Measurements from ENCODE around the gene PRKCA.
A peak's percentile ranks its signal among the peaks of the same experiment; 100 is the strongest.

Gene PRKCA

DNA sequence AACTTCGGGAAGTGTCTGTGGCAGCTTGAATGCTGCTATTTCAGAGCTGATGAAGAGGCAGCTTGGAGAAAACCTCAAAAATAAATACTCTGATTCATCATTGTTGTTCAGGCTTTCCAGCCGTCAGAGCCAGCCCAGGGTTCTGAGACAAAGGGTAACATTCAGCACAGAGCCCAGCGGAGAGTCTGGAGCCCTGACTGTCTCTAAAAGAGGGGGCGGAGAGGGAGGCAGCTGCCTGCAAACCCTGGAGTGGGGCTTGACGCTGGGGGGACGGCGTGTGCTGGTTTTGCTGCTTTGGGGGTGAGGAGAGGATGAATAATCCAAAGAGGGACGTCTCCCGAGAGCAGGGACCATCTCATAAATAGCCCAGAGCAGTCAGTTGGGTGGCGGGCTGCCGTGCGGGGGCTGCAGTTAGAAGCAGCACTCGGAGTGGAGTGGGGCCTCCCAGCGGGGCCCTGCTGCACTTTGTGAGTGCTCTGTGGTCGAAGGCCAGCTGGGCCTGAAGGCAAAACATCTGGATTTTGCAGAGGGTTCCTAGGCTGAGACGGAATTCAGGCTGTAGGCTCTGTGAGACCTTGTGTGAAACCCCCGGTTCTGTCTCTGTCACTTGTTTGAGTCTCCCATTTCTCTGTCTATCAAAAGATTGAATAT, 237.8 kb downstream of the PRKCA start:
- TF ChIP-seq FOXM1 (IDR thresholded peaks at IDR 0.05; ENCODE audit: borderline replicate concordance, low read depth) (no peak), NFIC (IDR thresholded peaks at IDR 0.05) (no peak)

DNA sequence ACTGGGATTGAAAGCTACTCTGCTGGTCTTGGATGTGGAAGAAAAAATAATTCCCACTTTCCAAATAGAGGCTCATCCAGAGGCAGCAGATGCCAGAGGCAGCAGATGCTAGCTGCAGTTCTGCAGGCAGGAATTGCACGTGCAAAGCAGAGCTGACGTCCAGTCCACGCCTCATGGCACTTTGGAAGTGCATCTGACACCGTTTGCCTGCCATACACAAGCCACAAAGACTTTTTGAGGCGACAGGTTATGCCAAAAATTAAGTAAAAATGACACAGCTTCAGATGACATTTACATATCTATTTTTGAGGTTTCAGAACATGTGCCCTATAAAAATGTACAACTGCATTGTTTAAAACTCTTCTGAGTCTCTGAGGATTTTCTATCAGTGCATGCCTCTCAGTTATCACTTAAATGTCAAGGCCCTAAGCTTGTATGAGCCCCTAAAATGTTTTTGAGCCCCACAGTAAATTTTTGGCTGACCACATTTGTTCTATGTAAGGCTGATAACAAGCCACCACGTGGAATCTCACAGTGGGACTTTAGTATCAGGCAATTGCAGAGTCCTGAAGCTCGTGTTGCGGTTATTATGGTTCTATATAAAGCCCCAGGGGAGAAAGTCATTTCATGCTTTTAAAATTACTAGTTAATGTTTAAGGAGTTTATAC, 239.2 kb downstream of the PRKCA start:
- TF ChIP-seq, protein P1, sequence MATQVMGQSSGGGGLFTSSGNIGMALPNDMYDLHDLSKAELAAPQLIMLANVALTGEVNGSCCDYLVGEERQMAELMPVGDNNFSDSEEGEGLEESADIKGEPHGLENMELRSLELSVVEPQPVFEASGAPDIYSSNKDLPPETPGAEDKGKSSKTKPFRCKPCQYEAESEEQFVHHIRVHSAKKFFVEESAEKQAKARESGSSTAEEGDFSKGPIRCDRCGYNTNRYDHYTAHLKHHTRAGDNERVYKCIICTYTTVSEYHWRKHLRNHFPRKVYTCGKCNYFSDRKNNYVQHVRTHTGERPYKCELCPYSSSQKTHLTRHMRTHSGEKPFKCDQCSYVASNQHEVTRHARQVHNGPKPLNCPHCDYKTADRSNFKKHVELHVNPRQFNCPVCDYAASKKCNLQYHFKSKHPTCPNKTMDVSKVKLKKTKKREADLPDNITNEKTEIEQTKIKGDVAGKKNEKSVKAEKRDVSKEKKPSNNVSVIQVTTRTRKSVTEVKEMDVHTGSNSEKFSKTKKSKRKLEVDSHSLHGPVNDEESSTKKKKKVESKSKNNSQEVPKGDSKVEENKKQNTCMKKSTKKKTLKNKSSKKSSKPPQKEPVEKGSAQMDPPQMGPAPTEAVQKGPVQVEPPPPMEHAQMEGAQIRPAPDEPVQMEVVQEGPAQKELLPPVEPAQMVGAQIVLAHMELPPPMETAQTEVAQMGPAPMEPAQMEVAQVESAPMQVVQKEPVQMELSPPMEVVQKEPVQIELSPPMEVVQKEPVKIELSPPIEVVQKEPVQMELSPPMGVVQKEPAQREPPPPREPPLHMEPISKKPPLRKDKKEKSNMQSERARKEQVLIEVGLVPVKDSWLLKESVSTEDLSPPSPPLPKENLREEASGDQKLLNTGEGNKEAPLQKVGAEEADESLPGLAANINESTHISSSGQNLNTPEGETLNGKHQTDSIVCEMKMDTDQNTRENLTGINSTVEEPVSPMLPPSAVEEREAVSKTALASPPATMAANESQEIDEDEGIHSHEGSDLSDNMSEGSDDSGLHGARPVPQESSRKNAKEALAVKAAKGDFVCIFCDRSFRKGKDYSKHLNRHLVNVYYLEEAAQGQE (IDR thresholded peaks at IDR 0.05; ENCODE audit: low read depth), result no peak
- no peak for TF ChIP-seq NFIC (IDR thresholded peaks at IDR 0.05)
- no peak for TF ChIP-seq TEAD4 (IDR thresholded peaks at IDR 0.05)
- no peak for TF ChIP-seq CEBPB (IDR thresholded peaks at IDR 0.05)
- TF ChIP-seq, protein P2, sequence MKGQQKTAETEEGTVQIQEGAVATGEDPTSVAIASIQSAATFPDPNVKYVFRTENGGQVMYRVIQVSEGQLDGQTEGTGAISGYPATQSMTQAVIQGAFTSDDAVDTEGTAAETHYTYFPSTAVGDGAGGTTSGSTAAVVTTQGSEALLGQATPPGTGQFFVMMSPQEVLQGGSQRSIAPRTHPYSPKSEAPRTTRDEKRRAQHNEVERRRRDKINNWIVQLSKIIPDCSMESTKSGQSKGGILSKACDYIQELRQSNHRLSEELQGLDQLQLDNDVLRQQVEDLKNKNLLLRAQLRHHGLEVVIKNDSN (IDR thresholded peaks at IDR 0.05), result no peak
- TF ChIP-seq RAD21 (IDR thresholded peaks at IDR 0.05; ENCODE audit: low read depth), result no peak
- TF ChIP-seq EGR1 (IDR thresholded peaks at IDR 0.05), result no peak

DNA sequence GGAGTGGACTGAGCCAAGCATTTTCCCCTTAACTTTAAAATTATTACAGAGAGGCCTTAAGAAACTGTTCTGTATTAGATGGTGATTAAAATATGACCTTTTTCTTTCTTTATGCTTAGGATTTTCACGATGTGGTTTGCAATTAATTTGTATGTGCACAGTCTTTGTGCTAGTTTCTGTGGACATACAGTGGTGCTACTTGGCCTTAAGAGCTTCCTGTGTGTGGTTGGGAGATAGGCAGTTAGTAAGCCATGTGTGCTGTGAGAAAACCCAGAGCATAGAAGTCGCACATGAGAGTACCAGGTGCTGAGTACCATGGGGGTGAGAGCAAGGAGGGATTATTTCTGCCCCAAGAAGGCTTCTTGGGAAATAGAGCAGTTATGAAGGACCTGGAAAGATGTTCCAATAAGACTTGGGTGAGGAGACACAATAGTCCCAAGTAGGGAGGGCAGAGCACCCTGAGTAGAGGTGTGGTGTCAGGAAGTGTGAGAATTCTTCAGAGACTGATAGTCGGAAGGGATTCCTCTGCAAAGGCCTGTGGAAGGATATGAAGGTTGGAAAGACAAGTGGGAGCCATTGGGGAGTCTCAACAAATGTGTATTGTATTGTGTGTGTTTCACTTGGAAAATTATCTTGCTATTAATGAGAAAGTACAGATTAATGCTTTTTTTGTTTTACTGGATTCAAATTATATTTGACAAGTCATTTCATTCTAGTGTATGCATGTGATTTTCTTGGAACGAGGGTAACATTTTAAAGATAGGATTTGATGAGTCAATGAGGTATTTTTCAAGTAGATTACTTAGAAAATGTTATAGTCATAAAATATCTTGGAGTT, 239.9 kb downstream of the PRKCA start:
- TF ChIP-seq EP300 (IDR thresholded peaks at IDR 0.05; ENCODE audit: borderline replicate concordance) (no peak), ZBTB7A (IDR thresholded peaks at IDR 0.05; ENCODE audit: low read depth) (no peak), TEAD4 (IDR thresholded peaks at IDR 0.05) (no peak), EGR1 (IDR thresholded peaks at IDR 0.05) (no peak), YY1 (IDR thresholded peaks at IDR 0.05; ENCODE audit: low read depth) (no peak), CEBPB (IDR thresholded peaks at IDR 0.05) (no peak), FOXM1 (IDR thresholded peaks at IDR 0.05; ENCODE audit: borderline replicate concordance, low read depth) (no peak), RAD21 (IDR thresholded peaks at IDR 0.05; ENCODE audit: low read depth) (no peak), CREB1 (IDR thresholded peaks at IDR 0.05; ENCODE audit: low read depth) (no peak)
- TF ChIP-seq, protein P2 (IDR thresholded peaks at IDR 0.05), result no peak
- TF ChIP-seq, protein P3, sequence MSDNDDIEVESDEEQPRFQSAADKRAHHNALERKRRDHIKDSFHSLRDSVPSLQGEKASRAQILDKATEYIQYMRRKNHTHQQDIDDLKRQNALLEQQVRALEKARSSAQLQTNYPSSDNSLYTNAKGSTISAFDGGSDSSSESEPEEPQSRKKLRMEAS (IDR thresholded peaks at IDR 0.05), result no peak

DNA sequence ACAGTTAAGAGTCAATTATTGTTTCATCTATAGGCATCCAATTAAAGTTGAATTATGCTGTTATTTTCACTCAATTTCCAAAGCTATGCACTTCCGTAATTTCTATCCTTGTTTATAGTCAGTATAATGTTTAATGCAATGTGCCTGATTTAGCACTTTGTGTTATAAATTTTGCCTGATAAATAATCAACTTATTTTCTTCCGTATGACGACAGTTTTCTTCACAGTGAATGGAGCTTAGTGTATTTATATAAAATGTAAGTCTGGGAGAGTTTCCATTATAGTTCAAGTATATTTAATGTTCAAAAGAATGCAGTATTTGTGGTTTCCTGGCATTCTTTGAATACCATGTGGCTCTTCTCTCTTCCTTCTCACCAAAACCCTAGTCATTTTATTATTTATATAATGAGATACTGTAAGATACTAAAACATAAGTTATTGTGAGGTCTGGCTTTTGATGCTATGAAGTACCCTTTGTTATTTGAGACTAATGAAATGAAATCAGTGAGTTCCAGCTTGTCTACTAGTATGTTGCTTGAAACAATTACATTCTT, 240.6 kb downstream of the PRKCA start:
- TF ChIP-seq, protein P3 (IDR thresholded peaks at IDR 0.05), result no peak
- TF ChIP-seq TEAD4 (IDR thresholded peaks at IDR 0.05), result peak; percentile 74

DNA sequence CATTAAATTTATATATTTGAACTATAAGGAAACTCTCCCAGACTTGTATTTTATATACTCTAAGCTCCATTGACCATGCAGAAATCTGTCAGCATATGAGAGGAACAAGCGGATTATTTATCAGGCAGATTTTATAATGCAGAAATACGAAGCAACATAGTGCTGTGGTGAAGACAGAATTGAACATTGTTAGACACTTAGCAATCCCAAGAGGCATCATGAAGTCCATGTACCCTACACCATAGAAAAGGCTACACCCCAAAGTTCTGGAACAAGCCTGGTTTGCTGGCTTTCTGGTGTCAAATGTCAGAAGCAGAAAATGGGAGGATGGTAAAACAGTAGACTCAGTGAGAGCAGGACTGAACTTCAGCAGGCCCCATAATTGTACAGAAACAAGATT, 241.1 kb downstream of the PRKCA start:
- TF ChIP-seq RAD21 (IDR thresholded peaks at IDR 0.05; ENCODE audit: low read depth), result no peak
- no peak for TF ChIP-seq TEAD4 (IDR thresholded peaks at IDR 0.05)
- TF ChIP-seq CREB1 (IDR thresholded peaks at IDR 0.05; ENCODE audit: low read depth), result no peak
- TF ChIP-seq, protein P2 (IDR thresholded peaks at IDR 0.05), result no peak
- no peak for TF ChIP-seq EGR1 (IDR thresholded peaks at IDR 0.05)
- no peak for TF ChIP-seq NFIC (IDR thresholded peaks at IDR 0.05)
- TF ChIP-seq, protein P1 (IDR thresholded peaks at IDR 0.05; ENCODE audit: low read depth), result no peak
- TF ChIP-seq YY1 (IDR thresholded peaks at IDR 0.05; ENCODE audit: low read depth), result no peak
- TF ChIP-seq TAF1 (IDR thresholded peaks at IDR 0.05; ENCODE audit: low read depth), result no peak
- no peak for TF ChIP-seq CEBPB (IDR thresholded peaks at IDR 0.05)
- TF ChIP-seq, protein P3 (IDR thresholded peaks at IDR 0.05), result no peak
